ENCODE measurements around the gene AGBL5. TPM values are rescaled to one million over a fixed set of nuclear protein-coding genes. Genes with fewer than 3 reads are reported as not detected.
A peak's percentile ranks its signal among the peaks of the same experiment; 100 is the strongest.

Gene AGBL5
- total and polyA plus RNA-seq, 2 of the 13 experiments (the other 11 are each of a cell fraction or from before 2014, with no cell fraction given): 55.9 to 73.3 TPM

DNA sequence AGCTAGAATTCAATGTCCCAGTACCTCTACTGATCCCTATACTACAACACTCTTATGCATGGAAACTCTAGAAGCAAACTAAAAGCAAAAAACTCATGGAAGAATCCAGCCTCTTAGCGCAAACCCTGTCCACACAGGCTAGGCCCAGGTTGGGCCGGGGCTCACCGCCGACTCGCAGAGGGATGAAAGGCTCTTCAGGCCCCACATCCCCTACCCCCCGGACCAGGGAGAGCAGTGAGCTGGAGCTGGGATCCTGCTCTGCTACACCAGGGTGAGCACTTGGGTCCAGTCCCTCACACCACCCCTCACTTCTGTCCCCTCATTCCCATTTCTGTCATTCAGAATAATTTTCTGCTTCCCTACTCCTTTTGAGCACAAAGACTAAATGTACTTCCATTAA, 18.0 kb downstream of the AGBL5 start:
- ChIA-PET POLR2A (interaction anchor here (1.1 to 11.6 kb wide), 3 partner anchors 11 to 18 kb away, joined by 3 to 100 read pairs (median 19); partner anchors contain the start of gene AGBL5), CTCF (ENCODE audit: low intra/inter-chr PET ratio, low total read pairs) (no interaction called here)
- FAIRE-seq (no peak), DNase-seq (ENCODE audit: low spot score) (no peak), ATAC-seq (no peak)
- in situ Hi-C loops (cut with HindIII; ENCODE audit: extremely low pct_ligation_motif_present, low pct_unique_long_range_greater_than_20kb): no loop called here
- no TSS peak for BruUV-seq (replicated peaks)
- H3K9me3 ChIP-seq (ENCODE audit: low read length): no peaks in the 10 kb centered on the region
- no peak overlapping the region for H3K27ac ChIP-seq (ENCODE audit: extremely low read length, insufficient read depth, low read length)
- H3K27me3 ChIP-seq (ENCODE audit: control insufficient read depth in 1 of 2, insufficient read depth in 2 of 2, low read length in 2 of 2): peaks cover 0 to 7% of the 10 kb centered on the region in 2 experiments; a peak in 2 of 5 replicates
- peaks cover 15 to 27% of the 10 kb centered on the region in 2 experiments for H3K36me3 ChIP-seq (replicated peaks in 1 of 2; ENCODE audit: control insufficient read depth in 1 of 2, insufficient read depth in 2 of 2, low read length in 2 of 2)
- peaks cover 50% of the 10 kb centered on the region for H3K4me1 ChIP-seq (ENCODE audit: insufficient read depth, low read length)
- H4K20me1 ChIP-seq (ENCODE audit: insufficient read depth, low read length): no peaks in the 10 kb centered on the region
- peak overlapping the region; percentile 96 for H3K4me2 ChIP-seq (ENCODE audit: low read depth, low read length)
- peaks cover 30% of the 10 kb centered on the region for H3K79me2 ChIP-seq (ENCODE audit: insufficient read depth, low read length)
- peak overlapping the region in 2 of 3 experiments; percentile 98 to 99; a peak in 2 of 6 replicates for H3K4me3 ChIP-seq (replicated peaks in 1 of 3; ENCODE audit: insufficient read depth in 1 of 3, low read depth in 2 of 3, low read length in 3 of 3)
- intact Hi-C loops (cut with micrococcal nuclease; ENCODE audit: unreplicated experiment): no loop called here
- TF ChIP-seq, protein P1, sequence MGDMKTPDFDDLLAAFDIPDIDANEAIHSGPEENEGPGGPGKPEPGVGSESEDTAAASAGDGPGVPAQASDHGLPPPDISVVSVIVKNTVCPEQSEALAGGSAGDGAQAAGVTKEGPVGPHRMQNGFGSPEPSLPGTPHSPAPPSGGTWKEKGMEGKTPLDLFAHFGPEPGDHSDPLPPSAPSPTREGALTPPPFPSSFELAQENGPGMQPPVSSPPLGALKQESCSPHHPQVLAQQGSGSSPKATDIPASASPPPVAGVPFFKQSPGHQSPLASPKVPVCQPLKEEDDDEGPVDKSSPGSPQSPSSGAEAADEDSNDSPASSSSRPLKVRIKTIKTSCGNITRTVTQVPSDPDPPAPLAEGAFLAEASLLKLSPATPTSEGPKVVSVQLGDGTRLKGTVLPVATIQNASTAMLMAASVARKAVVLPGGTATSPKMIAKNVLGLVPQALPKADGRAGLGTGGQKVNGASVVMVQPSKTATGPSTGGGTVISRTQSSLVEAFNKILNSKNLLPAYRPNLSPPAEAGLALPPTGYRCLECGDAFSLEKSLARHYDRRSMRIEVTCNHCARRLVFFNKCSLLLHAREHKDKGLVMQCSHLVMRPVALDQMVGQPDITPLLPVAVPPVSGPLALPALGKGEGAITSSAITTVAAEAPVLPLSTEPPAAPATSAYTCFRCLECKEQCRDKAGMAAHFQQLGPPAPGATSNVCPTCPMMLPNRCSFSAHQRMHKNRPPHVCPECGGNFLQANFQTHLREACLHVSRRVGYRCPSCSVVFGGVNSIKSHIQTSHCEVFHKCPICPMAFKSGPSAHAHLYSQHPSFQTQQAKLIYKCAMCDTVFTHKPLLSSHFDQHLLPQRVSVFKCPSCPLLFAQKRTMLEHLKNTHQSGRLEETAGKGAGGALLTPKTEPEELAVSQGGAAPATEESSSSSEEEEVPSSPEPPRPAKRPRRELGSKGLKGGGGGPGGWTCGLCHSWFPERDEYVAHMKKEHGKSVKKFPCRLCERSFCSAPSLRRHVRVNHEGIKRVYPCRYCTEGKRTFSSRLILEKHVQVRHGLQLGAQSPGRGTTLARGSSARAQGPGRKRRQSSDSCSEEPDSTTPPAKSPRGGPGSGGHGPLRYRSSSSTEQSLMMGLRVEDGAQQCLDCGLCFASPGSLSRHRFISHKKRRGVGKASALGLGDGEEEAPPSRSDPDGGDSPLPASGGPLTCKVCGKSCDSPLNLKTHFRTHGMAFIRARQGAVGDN (CRISPR knock-in tag; IDR thresholded peaks at IDR 0.05): peak; percentile 24; the same call in 1 of the 2 replicates
- TF ChIP-seq ZNF615 (CRISPR knock-in tag; IDR thresholded peaks at IDR 0.05; ENCODE audit: borderline replicate concordance) (no peak), ETV5 (CRISPR knock-in tag; IDR thresholded peaks at IDR 0.05; ENCODE audit: borderline replicate concordance) (no peak), BORCS8-MEF2B (CRISPR knock-in tag; IDR thresholded peaks at IDR 0.05) (0 out of 2 replicates have a peak, but pooled peaks have one; percentile 31), SIN3A (IDR thresholded peaks at IDR 0.05; ENCODE audit: borderline replicate concordance, low read depth, low read length) (0 out of 2 replicates have a peak, but pooled peaks have one; percentile 10), SSRP1 (CRISPR knock-in tag; IDR thresholded peaks at IDR 0.05) (0 out of 2 replicates have a peak, but pooled peaks have one; percentile 54), MTA3 (CRISPR knock-in tag; IDR thresholded peaks at IDR 0.05) (no peak)
- no peak overlapping the region for H2AFZ ChIP-seq (ENCODE audit: low read length)
- WGBS (ENCODE audit: low lambda C conversion rate): 98% methylated on average over 5 of the region's 6 CpGs
- peak overlapping the region; percentile 97 for H3K9ac ChIP-seq (ENCODE audit: insufficient read depth, low read depth, low read length)

All from HepG2 (cell line).